SK-N-MC (cell line): Measurements from ENCODE around the gene RIT2.

Experiments used
- DNase-seq: peaks from one replicate; pipeline ENCODE4 v3.0.0-alpha.2; 2011; ENCODE audit warnings: low read depth, low spot score
- H3K27ac ChIP-seq: fragments of 200-600 bp; sonication (generic); 2 replicates; pipeline ENCODE4 v1.5.1; 2016; ENCODE audit warnings: mixed run types
- H3K36me3 ChIP-seq: fragments of 200-600 bp; sonication (generic); 2 replicates; pipeline ENCODE4 v1.6.1; 2017; ENCODE audit warnings: antibody characterized with exemption, low read length, mixed read lengths; ENCODE audit not compliant: insufficient read depth
- H3K4me3 ChIP-seq: fragments of 200-600 bp; sonication (generic); 2 replicates; pipeline ENCODE4 v1.5.1; 2016
- H3K9ac ChIP-seq: fragments of 200-600 bp; sonication (generic); 2 replicates; pipeline ENCODE4 v1.8.0; 2017; ENCODE audit warnings: mixed run types, mixed read lengths; ENCODE audit not compliant: insufficient read length
- H3K9me3 ChIP-seq: fragments of 200-600 bp; sonication (generic); 2 replicates; pipeline ENCODE4 v1.6.1; 2017; ENCODE audit warnings: low read depth, mild to moderate bottlenecking, antibody characterized with exemption, low read length, moderate library complexity, mixed read lengths
- EZH2 ChIP-seq: fragments of 200-600 bp; sonication (generic); IDR thresholded peaks from one replicate; pipeline ENCODE4 v1.6.1; 2017; ENCODE audit warnings: antibody characterized with exemption
- FOXP2 ChIP-seq: optimal IDR thresholded peaks from 2 replicates; pipeline ENCODE3; 2011; ENCODE audit warnings: mild to moderate bottlenecking, moderate library complexity; ENCODE audit not compliant: insufficient read depth; ENCODE audit errors: extremely low read length, control extremely low read depth
- POLR2AphosphoS5 ChIP-seq: IDR thresholded peaks from 2 replicates; pipeline ENCODE4 v1.6.1; 2012; ENCODE audit warnings: mild to moderate bottlenecking, low read depth, low read length, borderline replicate concordance

Gene RIT2

GRCh38 chr18:43078478-43079092 is 36.9 kb downstream of the RIT2 start:
- H3K36me3 ChIP-seq = no peaks in the 10 kb centered on the region
- no peak overlapping the region for H3K4me3 ChIP-seq
- no peak for DNase-seq
- TF ChIP-seq POLR2AphosphoS5 = no peak
- no peak for TF ChIP-seq EZH2
- TF ChIP-seq FOXP2 = no peak
- H3K9me3 ChIP-seq = no peaks in the 10 kb centered on the region
- no peak overlapping the region for H3K27ac ChIP-seq
- H3K9ac ChIP-seq = no peak overlapping the region

GRCh38 chr18:43077510-43078308 is 37.8 kb downstream of the RIT2 start:
- Histone ChIP-seq H3K4me3 (no peak overlapping the region), H3K9ac (no peak overlapping the region), H3K36me3 (no peaks in the 10 kb centered on the region), H3K27ac (no peak overlapping the region), H3K9me3 (no peaks in the 10 kb centered on the region)
- no peak for TF ChIP-seq POLR2AphosphoS5
- no peak for TF ChIP-seq FOXP2
- no peak for TF ChIP-seq EZH2
- DNase-seq = no peak

GRCh38 chr18:43073771-43074170 is 41.7 kb downstream of the RIT2 start:
- H3K4me3 ChIP-seq = no peak overlapping the region
- H3K9me3 ChIP-seq = no peaks in the 10 kb centered on the region
- no peak overlapping the region for H3K9ac ChIP-seq
- no peak overlapping the region for H3K27ac ChIP-seq
- no peak for DNase-seq
- TF ChIP-seq POLR2AphosphoS5 = no peak
- no peak for TF ChIP-seq FOXP2
- no peak for TF ChIP-seq EZH2
- H3K36me3 ChIP-seq = no peaks in the 10 kb centered on the region

- Histone ChIP-seq H3K4me3 (no peak overlapping the region), H3K36me3 (no peaks in the 10 kb centered on the region), H3K27ac (no peak overlapping the region), H3K9me3 (no peaks in the 10 kb centered on the region), H3K9ac (no peak overlapping the region)
- DNase-seq = no peak
- TF ChIP-seq POLR2AphosphoS5 (no peak), FOXP2 (no peak), EZH2 (no peak)
These were observed 46.7 kb downstream of the RIT2 start for GRCh38 chr18:43068781-43069180.

- no peak for DNase-seq
- Histone ChIP-seq H3K36me3 (no peaks in the 10 kb centered on the region), H3K27ac (no peak overlapping the region), H3K9ac (no peak overlapping the region), H3K4me3 (no peak overlapping the region), H3K9me3 (no peaks in the 10 kb centered on the region)
- no peak for TF ChIP-seq FOXP2
- TF ChIP-seq POLR2AphosphoS5 = no peak
- no peak for TF ChIP-seq EZH2
These were observed 47.9 kb downstream of the RIT2 start for GRCh38 chr18:43067570-43067969.

GRCh38 chr18:43061816-43062215 is 53.7 kb downstream of the RIT2 start:
- no peak overlapping the region for H3K27ac ChIP-seq
- no peaks in the 10 kb centered on the region for H3K9me3 ChIP-seq
- TF ChIP-seq POLR2AphosphoS5 (no peak), EZH2 (no peak), FOXP2 (no peak)
- H3K9ac ChIP-seq = no peak overlapping the region
- no peaks in the 10 kb centered on the region for H3K36me3 ChIP-seq
- no peak overlapping the region for H3K4me3 ChIP-seq
- DNase-seq = no peak

GRCh38 chr18:43061318-43061717 is 54.2 kb downstream of the RIT2 start:
- no peak for TF ChIP-seq EZH2
- TF ChIP-seq FOXP2 = no peak
- H3K4me3 ChIP-seq = no peak overlapping the region
- no peak for DNase-seq
- no peak overlapping the region for H3K9ac ChIP-seq
- no peaks in the 10 kb centered on the region for H3K9me3 ChIP-seq
- no peaks in the 10 kb centered on the region for H3K36me3 ChIP-seq
- H3K27ac ChIP-seq = no peak overlapping the region

GRCh38 chr18:43060020-43060419 is 55.5 kb downstream of the RIT2 start:
- H3K27ac ChIP-seq = no peak overlapping the region
- no peak overlapping the region for H3K4me3 ChIP-seq
- DNase-seq = no peak
- H3K9ac ChIP-seq = no peak overlapping the region
- H3K9me3 ChIP-seq = no peaks in the 10 kb centered on the region
- H3K36me3 ChIP-seq = no peaks in the 10 kb centered on the region
- TF ChIP-seq FOXP2 (no peak), POLR2AphosphoS5 (no peak), EZH2 (no peak)
